Activated CD4-positive, alpha-beta memory T cell treated with anti-CD3 and anti-CD28 coated beads for 36 hours (primary cell): ENCODE data around the gene SPESP1. TPM values are rescaled to one million over a fixed set of nuclear protein-coding genes. Genes with fewer than 3 reads are reported as not detected.

Experiments used
- CTCF ChIA-PET: fragments of 350-600 bp; sonication (Branson Sonifier 250); formaldehyde crosslinking; loops from one replicate; lab custom pipeline; 2021; ENCODE audit warnings: antibody characterized with exemption, inconsistent platforms; lab: Charles Lee
- POLR2A ChIA-PET: fragments of 350-600 bp; sonication (Branson Sonifier 250); formaldehyde crosslinking; loops from one replicate; lab custom pipeline; 2021; ENCODE audit warnings: antibody characterized with exemption; lab: Charles Lee
- DNase-seq: peaks from one replicate; pipeline ENCODE4 v3.0.0-alpha.2; 2020
- H3K27ac Mint-ChIP-seq: one replicate; pipeline ENCODE4 v1.8.0; 2021; ENCODE audit warnings: mixed read lengths
- H3K27me3 Mint-ChIP-seq: one replicate; pipeline ENCODE4 v1.8.0; 2021; ENCODE audit warnings: mixed read lengths
- H3K36me3 Mint-ChIP-seq: one replicate; pipeline ENCODE4 v1.8.0; 2021; ENCODE audit warnings: mixed read lengths
- H3K4me1 Mint-ChIP-seq: one replicate; pipeline ENCODE4 v1.8.0; 2021; ENCODE audit warnings: low read depth, mixed read lengths
- H3K4me3 Mint-ChIP-seq: one replicate; pipeline ENCODE4 v1.8.0; 2021; ENCODE audit warnings: mild to moderate bottlenecking, mixed read lengths
- H3K9me3 Mint-ChIP-seq: one replicate; pipeline ENCODE4 v1.8.0; 2021; ENCODE audit warnings: mixed read lengths
- intact Hi-C: fragments of 100-400 bp; cut with micrococcal nuclease; formaldehyde crosslinking; loops from one replicate; pipeline ENCODE4 v1.15.1; 2023
- total RNA-seq, 2 experiments: library from RNA; stranded (reverse); gene quantifications; one replicate each; pipeline ENCODE4 v1.2.3, GENCODE V29; 2021

Gene SPESP1
- total RNA-seq, result 1 to 10 TPM; 1.5 TPM

DNA sequence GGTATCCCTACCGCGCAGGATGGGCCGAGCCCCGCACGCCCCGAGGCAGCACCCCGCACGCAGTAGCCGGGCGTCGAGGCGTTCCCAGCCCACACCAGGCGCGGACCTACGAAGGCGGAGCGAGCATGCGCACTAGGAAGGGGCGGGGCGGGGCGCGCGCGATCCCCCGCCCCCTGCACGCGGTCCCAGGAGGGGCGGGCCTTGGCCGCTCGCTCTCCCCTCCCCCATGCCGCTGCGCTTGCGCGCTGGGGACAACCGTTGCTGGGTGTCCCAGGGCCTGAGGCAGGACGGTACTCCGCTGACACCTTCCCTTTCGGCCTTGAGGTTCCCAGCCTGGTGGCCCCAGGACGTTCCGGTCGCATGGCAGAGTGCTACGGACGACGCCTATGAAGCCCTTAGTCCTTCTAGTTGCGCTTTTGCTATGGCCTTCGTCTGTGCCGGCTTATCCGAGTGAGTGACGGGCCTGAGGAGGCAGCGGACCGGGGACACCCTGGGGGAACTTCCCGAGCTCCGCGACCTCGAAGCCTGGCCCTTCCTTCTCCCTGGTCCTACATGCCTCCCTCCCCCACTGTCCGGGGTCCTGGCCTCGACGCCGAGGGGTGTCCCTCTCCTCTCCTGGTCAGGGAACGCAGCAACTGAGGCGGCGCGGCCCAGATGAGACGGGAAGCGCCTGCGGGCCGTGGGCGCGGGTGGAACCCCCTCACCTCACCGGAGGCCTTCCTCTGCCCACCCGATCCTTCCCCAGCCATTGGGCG, at the start of gene SPESP1:
SPESP1 (plus strand) TSS at position 258 of the 755 bp plus-strand sequence; CDS start at position 387, 129 bp downstream.
- Mint-ChIP-seq H3K36me3 (no peaks in the 10 kb centered on the region), H3K9me3 (no peaks in the 10 kb centered on the region), H3K4me3 (peak within 1 kb of the TSS; percentile 32), H3K27me3 (peaks cover 9% of the 10 kb centered on the region), H3K27ac (no peak within 1 kb of the TSS), H3K4me1 (no peaks in the 10 kb centered on the region)
- ChIA-PET POLR2A (interaction anchor here (0.6 kb wide), 1 partner anchor 317 kb away, joined by 3 read pairs; no protein-coding TSS in a partner anchor), CTCF (no interaction called here)
- DNase-seq, result peak; percentile 60
- intact Hi-C loops, result no loop called here

DNA sequence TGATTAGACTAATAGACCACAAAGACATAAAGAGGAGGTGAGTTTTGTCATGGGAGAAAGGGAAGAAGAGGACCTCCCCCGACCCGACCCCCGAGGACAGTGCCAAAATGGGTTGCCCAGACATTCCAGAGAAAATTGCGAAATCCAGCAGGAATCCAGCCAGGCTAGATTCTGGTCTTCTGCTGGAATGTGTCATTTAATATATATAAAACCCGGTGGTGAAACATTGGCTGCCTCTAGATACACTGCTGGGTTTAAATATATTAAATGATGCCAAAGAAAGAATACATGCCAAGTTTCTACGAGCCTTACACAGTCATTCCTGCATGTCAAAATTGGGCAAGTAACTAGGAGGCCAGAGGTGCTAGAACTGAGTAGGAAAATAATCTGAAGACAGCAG, 45.3 kb upstream of the SPESP1 start:
- peaks cover 2% of the 10 kb centered on the region for H3K4me1 Mint-ChIP-seq
- H3K27me3 Mint-ChIP-seq, result peaks cover 5% of the 10 kb centered on the region
- no peaks in the 10 kb centered on the region for H3K36me3 Mint-ChIP-seq
- H3K27ac Mint-ChIP-seq, result no peak overlapping the region
- DNase-seq, result no peak
- H3K4me3 Mint-ChIP-seq, result no peak overlapping the region
- intact Hi-C loops, result no loop called here
- CTCF ChIA-PET, result interaction anchor here (1.2 to 1.7 kb wide), 2 partner anchors 10 to 210 kb away, joined by 4 to 9 read pairs; no protein-coding TSS in a partner anchor
- no peaks in the 10 kb centered on the region for H3K9me3 Mint-ChIP-seq
- POLR2A ChIA-PET, result interaction anchor here (0.5 kb wide), 1 partner anchor 104 kb away, joined by 3 read pairs; no protein-coding TSS in a partner anchor

DNA sequence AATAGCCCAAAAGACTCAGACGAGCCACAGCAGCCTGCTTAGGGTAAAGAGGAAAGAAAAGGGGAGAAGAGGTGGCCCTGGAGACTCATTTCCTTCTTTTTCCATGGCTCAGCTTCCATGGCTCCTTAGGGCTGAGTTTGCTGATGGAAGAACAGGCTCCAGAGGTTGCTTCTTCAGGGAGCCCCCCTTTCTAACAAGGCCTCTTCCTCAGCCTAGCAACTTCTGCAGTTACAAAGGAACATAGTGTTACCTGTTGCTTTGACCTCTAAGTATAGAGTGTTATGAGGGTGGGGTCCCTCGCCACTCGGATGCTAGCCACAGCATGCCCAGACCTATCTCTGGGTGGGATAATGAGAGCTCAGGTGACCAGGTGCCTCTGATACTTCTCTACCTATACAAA, 43.2 kb upstream of the SPESP1 start:
- ChIA-PET POLR2A (no interaction called here), CTCF (interaction anchor here (1.3 kb wide), 1 partner anchor 11 kb away, joined by 5 read pairs; no protein-coding TSS in a partner anchor)
- H3K9me3 Mint-ChIP-seq, result no peaks in the 10 kb centered on the region
- DNase-seq, result no peak
- no peak overlapping the region for H3K4me3 Mint-ChIP-seq
- no peak overlapping the region for H3K27ac Mint-ChIP-seq
- intact Hi-C loops, result no loop called here
- H3K4me1 Mint-ChIP-seq, result peaks cover 2% of the 10 kb centered on the region
- no peaks in the 10 kb centered on the region for H3K36me3 Mint-ChIP-seq
- H3K27me3 Mint-ChIP-seq, result peaks cover 2% of the 10 kb centered on the region

DNA sequence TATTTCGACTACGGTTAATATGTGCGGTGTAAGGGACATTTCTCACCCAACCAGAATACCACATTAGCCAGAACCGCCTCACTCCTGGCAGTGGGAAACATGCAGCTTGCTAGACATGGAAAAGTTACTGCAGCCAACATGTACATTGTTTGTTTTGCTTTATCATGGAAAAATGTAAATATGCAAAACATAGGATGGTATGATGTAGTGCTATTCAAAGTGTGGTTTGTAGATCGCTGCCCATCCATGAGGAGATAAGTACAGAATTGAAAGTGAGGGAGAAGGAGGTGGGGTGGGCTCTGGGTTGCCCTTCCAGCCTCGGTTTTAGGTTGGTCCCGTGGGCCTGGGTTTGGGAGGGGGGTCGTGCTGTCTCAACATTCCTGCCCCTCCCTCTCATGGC, 42.5 kb upstream of the SPESP1 start:
- intact Hi-C loops, result no loop called here
- Mint-ChIP-seq H3K4me3 (no peak overlapping the region), H3K9me3 (no peaks in the 10 kb centered on the region), H3K4me1 (peaks cover 2% of the 10 kb centered on the region), H3K27ac (no peak overlapping the region), H3K27me3 (peaks cover 3% of the 10 kb centered on the region), H3K36me3 (no peaks in the 10 kb centered on the region)
- ChIA-PET POLR2A (no interaction called here), CTCF (interaction anchor here (1.3 kb wide), 1 partner anchor 12 kb away, joined by 5 read pairs; no protein-coding TSS in a partner anchor)
- no peak for DNase-seq

DNA sequence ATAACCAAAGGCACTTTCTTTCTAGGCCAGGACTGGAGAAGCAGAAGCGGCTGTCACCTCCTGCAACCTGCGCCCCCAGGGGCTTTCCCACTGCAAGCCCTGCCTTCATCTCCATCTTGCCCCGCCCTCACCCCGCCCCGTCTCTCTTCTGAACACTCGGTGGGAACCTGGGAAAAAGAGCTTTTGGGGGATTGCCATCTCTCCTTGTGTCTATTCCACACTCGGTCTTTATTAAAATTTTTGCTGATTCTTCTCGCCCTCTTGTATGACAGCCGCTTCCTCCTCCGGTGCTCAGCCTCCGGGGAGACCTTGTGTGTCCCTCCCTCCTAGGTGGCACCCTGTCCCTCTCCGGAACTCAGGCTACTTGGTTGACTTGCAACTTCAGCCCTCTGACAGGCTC, 41.9 kb upstream of the SPESP1 start:
- POLR2A ChIA-PET, result interaction anchor here (1.1 kb wide), 1 partner anchor 17 kb away, joined by 3 read pairs; no protein-coding TSS in a partner anchor
- Mint-ChIP-seq H3K27ac (no peak overlapping the region), H3K27me3 (peaks cover 3% of the 10 kb centered on the region), H3K4me1 (peaks cover 2% of the 10 kb centered on the region), H3K9me3 (no peaks in the 10 kb centered on the region), H3K36me3 (no peaks in the 10 kb centered on the region), H3K4me3 (peak overlapping the region; percentile 57)
- DNase-seq, result peak; percentile 19
- CTCF ChIA-PET, result interaction anchor here (1.0 to 1.1 kb wide), 2 partner anchors 13 to 36 kb away, joined by 3 read pairs; no protein-coding TSS in a partner anchor
- intact Hi-C loops, result no loop called here

DNA sequence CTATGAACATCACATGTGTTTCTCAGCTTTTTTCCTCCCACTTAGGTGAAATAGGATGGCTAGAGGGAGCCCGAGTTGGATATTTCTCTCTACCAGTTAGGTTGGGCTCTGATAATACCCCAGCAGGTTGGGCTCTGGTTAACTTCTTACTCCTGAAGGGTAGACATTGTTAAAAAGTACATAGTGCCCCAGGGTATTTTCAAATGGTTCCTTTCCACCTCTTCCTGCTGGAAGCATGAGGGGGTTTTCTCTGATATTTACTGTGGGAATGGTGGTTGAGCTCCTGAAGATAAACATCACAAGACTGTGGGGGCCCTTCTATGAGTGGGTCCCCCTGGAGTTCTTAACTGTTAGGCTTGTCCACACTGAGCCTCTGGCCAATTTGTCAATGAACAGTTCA, 36.1 kb upstream of the SPESP1 start:
- H3K27me3 Mint-ChIP-seq, result peaks cover 10% of the 10 kb centered on the region
- CTCF ChIA-PET, result interaction anchor here (0.6 to 1.2 kb wide), 2 partner anchors 18 to 221 kb away, joined by 4 to 5 read pairs; no protein-coding TSS in a partner anchor
- POLR2A ChIA-PET, result no interaction called here

DNA sequence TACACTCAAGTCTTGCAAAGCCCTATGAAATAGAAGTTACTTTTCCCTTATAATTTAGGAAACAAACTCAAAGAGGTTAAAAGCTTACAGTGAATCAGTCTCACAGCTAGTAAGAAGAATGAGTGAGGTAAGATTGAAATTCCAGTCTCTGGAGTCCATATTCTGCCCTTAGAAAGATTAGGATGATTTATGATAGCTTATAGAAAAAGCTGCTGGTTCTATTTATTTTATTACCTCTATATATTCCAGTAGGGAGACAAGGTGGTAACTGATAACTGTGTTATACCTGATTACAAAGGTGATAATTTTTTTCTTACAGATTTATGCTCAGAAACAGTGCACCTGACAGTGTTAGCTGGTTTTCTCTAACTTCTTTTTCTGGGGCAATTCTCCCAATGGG, 34.1 kb upstream of the SPESP1 start:
- CTCF ChIA-PET, result no interaction called here
- Mint-ChIP-seq H3K4me1 (no peaks in the 10 kb centered on the region), H3K27me3 (peaks cover 14% of the 10 kb centered on the region), H3K27ac (no peak overlapping the region), H3K36me3 (no peaks in the 10 kb centered on the region), H3K4me3 (no peak overlapping the region), H3K9me3 (no peaks in the 10 kb centered on the region)
- intact Hi-C loops, result no loop called here
- DNase-seq, result no peak
- POLR2A ChIA-PET, result no interaction called here

More for the DNA sequence above, 36.1 kb upstream of the SPESP1 start:
- no peaks in the 10 kb centered on the region for H3K4me1 Mint-ChIP-seq
- no peak for DNase-seq
- intact Hi-C loops, result no loop called here
- no peak overlapping the region for H3K27ac Mint-ChIP-seq
- no peak overlapping the region for H3K4me3 Mint-ChIP-seq
- no peaks in the 10 kb centered on the region for H3K9me3 Mint-ChIP-seq
- H3K36me3 Mint-ChIP-seq, result no peaks in the 10 kb centered on the region

DNA sequence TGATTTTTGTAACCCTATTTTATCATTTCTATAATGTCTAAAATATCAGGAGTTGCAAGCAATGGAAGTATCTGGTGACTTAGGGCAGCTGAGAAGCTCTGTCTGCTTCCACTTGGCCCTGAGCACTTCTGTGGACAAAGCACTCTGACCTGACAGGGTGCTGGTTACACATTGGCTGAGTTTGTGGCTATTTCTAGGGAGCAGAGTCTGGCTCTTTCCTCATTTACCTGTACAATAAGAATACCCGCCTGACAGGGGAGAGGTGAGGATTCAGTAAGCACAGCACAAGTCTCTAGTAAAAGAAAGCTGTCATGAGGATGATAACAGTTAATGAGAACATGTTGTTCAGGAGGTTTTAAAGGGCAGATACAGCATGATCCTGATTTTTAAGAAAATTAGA, 33.3 kb upstream of the SPESP1 start:
- no peak overlapping the region for H3K4me3 Mint-ChIP-seq
- DNase-seq, result no peak
- intact Hi-C loops, result no loop called here
- H3K27ac Mint-ChIP-seq, result no peak overlapping the region
- no peaks in the 10 kb centered on the region for H3K36me3 Mint-ChIP-seq
- H3K4me1 Mint-ChIP-seq, result no peaks in the 10 kb centered on the region
- POLR2A ChIA-PET, result no interaction called here
- H3K27me3 Mint-ChIP-seq, result peaks cover 15% of the 10 kb centered on the region
- CTCF ChIA-PET, result no interaction called here
- H3K9me3 Mint-ChIP-seq, result no peaks in the 10 kb centered on the region

DNA sequence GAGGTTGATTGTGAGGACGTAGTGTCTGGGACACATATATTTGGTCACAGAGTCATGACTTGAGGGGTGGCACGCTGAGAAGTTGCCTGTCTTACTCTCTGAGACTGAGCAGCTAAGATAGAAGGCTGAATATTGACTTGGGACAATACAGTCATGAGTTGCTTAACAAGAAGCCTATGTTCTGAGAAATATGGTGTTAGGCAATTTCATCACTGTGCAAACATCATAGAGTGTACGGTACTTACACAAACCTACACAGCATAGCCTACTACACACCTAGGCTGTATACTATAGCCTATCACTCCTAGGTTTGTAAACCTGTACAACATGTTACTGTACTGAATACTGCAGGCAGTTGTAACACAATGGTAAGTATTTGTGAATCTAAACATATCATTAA, 30.3 kb upstream of the SPESP1 start:
- CTCF ChIA-PET, result no interaction called here
- Mint-ChIP-seq H3K27me3 (peaks cover 15% of the 10 kb centered on the region), H3K9me3 (no peaks in the 10 kb centered on the region), H3K4me3 (no peak overlapping the region), H3K27ac (no peak overlapping the region), H3K4me1 (no peaks in the 10 kb centered on the region), H3K36me3 (no peaks in the 10 kb centered on the region)
- POLR2A ChIA-PET, result no interaction called here
- intact Hi-C loops, result no loop called here
- no peak for DNase-seq

DNA sequence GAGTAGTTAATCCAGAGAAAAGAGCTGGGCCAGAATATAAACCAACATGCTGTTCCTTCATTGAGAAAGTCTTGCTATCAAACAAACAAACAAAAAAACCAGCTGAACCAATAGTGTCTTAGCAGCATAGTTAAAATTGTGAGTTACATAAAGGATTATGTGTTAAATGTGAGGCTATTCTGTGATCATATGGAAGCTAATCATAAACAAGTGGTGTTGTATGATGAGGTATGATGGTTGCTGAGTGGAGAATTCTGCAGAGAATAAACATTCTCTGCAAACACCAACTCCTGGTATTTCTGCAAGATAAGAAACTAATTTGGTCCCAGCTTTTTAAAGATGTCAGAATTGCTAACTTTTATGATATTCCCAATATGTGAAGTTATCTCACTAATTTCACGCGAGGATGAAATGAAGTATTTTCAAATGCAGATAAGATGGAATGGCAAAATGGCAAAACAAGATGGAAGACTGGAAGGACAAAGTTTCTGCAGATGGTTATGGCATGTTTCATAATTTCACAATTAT, 22.9 kb upstream of the SPESP1 start:
- Mint-ChIP-seq H3K27ac (no peak overlapping the region), H3K36me3 (no peaks in the 10 kb centered on the region), H3K4me1 (no peaks in the 10 kb centered on the region), H3K9me3 (no peaks in the 10 kb centered on the region), H3K4me3 (no peak overlapping the region), H3K27me3 (peaks cover 16% of the 10 kb centered on the region)
- ChIA-PET CTCF (no interaction called here), POLR2A (no interaction called here)
- DNase-seq, result no peak
- intact Hi-C loops, result no loop called here

DNA sequence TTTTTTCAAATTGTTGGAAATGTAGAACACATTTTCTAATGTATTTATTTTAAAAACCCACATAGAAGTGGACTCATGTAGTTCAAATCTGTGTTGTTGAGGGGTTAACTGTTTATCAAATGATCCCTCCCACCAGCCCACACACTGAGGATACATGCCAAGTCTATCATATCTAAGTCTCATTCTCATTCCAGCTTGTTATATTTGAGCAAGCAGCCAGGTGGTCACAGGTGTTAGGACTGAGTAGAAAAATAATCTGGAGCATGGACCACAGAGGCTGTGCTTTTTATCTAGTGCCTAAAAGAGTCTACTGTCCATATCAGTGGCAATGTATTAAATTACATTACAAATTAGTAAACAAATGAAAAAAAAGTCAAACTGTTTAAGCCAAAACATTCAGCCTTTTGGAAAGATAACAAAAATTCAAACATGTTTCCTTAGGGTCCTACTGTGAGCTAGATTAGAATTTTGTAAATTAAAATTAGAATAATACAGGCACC, 20.7 kb upstream of the SPESP1 start:
- Mint-ChIP-seq H3K36me3 (no peaks in the 10 kb centered on the region), H3K9me3 (no peaks in the 10 kb centered on the region), H3K27me3 (peaks cover 19% of the 10 kb centered on the region), H3K4me1 (no peaks in the 10 kb centered on the region), H3K4me3 (no peak overlapping the region), H3K27ac (no peak overlapping the region)
- intact Hi-C loops, result no loop called here
- CTCF ChIA-PET, result interaction anchor here (0.8 kb wide), 1 partner anchor 16 kb away, joined by 4 read pairs; no protein-coding TSS in a partner anchor
- POLR2A ChIA-PET, result no interaction called here
- no peak for DNase-seq

DNA sequence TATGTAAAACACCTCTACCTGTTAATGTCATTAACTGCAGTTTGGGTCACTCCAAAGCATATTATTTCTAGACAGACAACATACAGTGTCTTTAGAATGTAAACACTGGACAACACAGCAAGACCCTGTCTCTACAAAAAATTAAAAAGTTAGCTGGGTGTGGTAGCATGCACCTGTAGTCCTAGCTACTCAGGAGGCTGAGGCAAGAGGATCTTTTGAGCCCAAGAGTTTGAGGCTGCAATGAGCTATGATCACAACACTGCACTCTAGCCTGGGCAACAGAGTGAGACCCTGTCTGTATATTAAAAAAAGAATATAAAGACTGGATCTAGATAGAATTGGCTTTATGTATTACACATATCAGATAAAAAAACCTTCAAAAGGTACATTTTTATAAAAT, 20.0 kb upstream of the SPESP1 start:
- Mint-ChIP-seq H3K9me3 (no peaks in the 10 kb centered on the region), H3K4me3 (no peak overlapping the region), H3K27ac (no peak overlapping the region), H3K27me3 (peaks cover 21% of the 10 kb centered on the region), H3K36me3 (no peaks in the 10 kb centered on the region), H3K4me1 (no peaks in the 10 kb centered on the region)
- POLR2A ChIA-PET, result no interaction called here
- DNase-seq, result no peak
- CTCF ChIA-PET, result no interaction called here
- intact Hi-C loops, result no loop called here
